Mucosa of gallbladder (tissue), 1 donor: Measurements from ENCODE around the gene ANO1. TPM values are rescaled to one million over a fixed set of nuclear protein-coding genes. Genes with fewer than 3 reads are reported as not detected.
"Not testable (repeated sequence)": the region's sequence is repeated elsewhere in the genome, so short reads cannot be mapped to it uniquely, and the experiment has no call there.

Experiments used
- DNase-seq: peaks from one replicate; pipeline ENCODE4 v3.0.0-alpha.2; 2020; ENCODE audit warnings: low spot score
- total RNA-seq: library from RNA; stranded (reverse); gene quantifications from one replicate; pipeline ENCODE4 v1.2.1, GENCODE V29; 2021
- donor health status: DM: no; HTN: no; CAD: no.

ANO1 gene
- 228 TPM for total RNA-seq

GRCh38 chr11:70078095-70078780 is at the start of gene ANO1:
ANO1 (plus strand) TSS chr11:70078317; CDS start chr11:70078607, 290 bp downstream.
- DNase-seq = no peak

- DNase-seq = no peak
These were observed 48.8 kb upstream of the ANO1 start for GRCh38 chr11:70029115-70029860.

GRCh38 chr11:70029861-70030380 is 48.2 kb upstream of the ANO1 start:
- no peak for DNase-seq

- DNase-seq = no peak
These were observed 47.7 kb upstream of the ANO1 start for GRCh38 chr11:70030412-70030811.

- no peak for DNase-seq
These were observed 46.3 kb upstream of the ANO1 start for GRCh38 chr11:70031631-70032469.

- no peak for DNase-seq
These were observed 45.7 kb upstream of the ANO1 start for GRCh38 chr11:70032470-70032795.

GRCh38 chr11:70032943-70033710 is 45.0 kb upstream of the ANO1 start:
- DNase-seq = no peak

GRCh38 chr11:70033711-70034070 is 44.4 kb upstream of the ANO1 start:
- no peak for DNase-seq

- peak; percentile 40 for DNase-seq
These were observed 43.3 kb upstream of the ANO1 start for GRCh38 chr11:70034740-70035365.

- DNase-seq = not testable (repeated sequence)
These were observed 42.5 kb upstream of the ANO1 start for GRCh38 chr11:70035665-70036064.

- DNase-seq = no peak
These were observed 40.9 kb upstream of the ANO1 start for GRCh38 chr11:70036971-70037882.

GRCh38 chr11:70038034-70038834 is 39.9 kb upstream of the ANO1 start:
- DNase-seq = no peak

GRCh38 chr11:70040452-70040851 is 37.7 kb upstream of the ANO1 start:
- DNase-seq = no peak

- no peak for DNase-seq
These were observed 37.1 kb upstream of the ANO1 start for GRCh38 chr11:70040869-70041501.

- no peak for DNase-seq
These were observed 34.6 kb upstream of the ANO1 start for GRCh38 chr11:70043482-70043881.

GRCh38 chr11:70046089-70046488 is 32.0 kb upstream of the ANO1 start:
- DNase-seq = no peak

- peak; percentile 42 for DNase-seq
These were observed 29.7 kb upstream of the ANO1 start for GRCh38 chr11:70048279-70049024.

- no peak for DNase-seq
These were observed 29.1 kb upstream of the ANO1 start for GRCh38 chr11:70049045-70049444.
